Measurements from ENCODE around the gene NKAPL. TPM values are rescaled to one million over a fixed set of nuclear protein-coding genes. Genes with fewer than 3 reads are reported as not detected.

The NKAPL gene
- total RNA-seq, 1 experiment from 2014 or later, result not detected

GRCh38 chr6:28239636-28240035 lies 19.5 kb upstream of the NKAPL start:
- CTCF ChIA-PET, result no interaction called here
- no peak overlapping the region for H3K4me3 ChIP-seq (ENCODE audit: low read length)
- H3K4me2 ChIP-seq (ENCODE audit: low read length), result no peak overlapping the region
- H3K79me2 ChIP-seq (ENCODE audit: low read length), result no peaks in the 10 kb centered on the region
- H2AFZ ChIP-seq (ENCODE audit: low read length), result no peak overlapping the region
- H3K4me1 ChIP-seq (ENCODE audit: insufficient read depth, low read length), result no peaks in the 10 kb centered on the region
- no peaks in the 10 kb centered on the region for H3F3A ChIP-seq (ENCODE audit: low read length, unreplicated experiment)
- ATAC-seq (no peak), DNase-seq (no peak)
- TF ChIP-seq EZH2phosphoT487 (IDR thresholded peaks at IDR 0.05; ENCODE audit: borderline replicate concordance, low read length), result no peak
- TF ChIP-seq EZH2 (IDR thresholded peaks at IDR 0.05; ENCODE audit: low read length, unreplicated experiment), result no peak
- intact Hi-C loops (cut with micrococcal nuclease), result no loop called here
- no peaks in the 10 kb centered on the region for H3K27me3 ChIP-seq (ENCODE audit: low read length)
- H3K27ac ChIP-seq (ENCODE audit: low read length), result no peak overlapping the region
- no TSS peak for BruUV-seq (replicated peaks)
- H4K20me1 ChIP-seq (ENCODE audit: low read length), result no peaks in the 10 kb centered on the region
- no peak overlapping the region for H3K9ac ChIP-seq (ENCODE audit: low read length)
- no peaks in the 10 kb centered on the region for H3K9me3 ChIP-seq (ENCODE audit: low read length)
- peaks cover 8% of the 10 kb centered on the region; the same call in 1 of the 2 replicates for H3K36me3 ChIP-seq (ENCODE audit: low read depth, low read length)
- H3K9me2 ChIP-seq (replicated peaks; ENCODE audit: low read length), result no peaks in the 10 kb centered on the region
- POLR2A ChIA-PET (ENCODE audit: unreplicated experiment), result no interaction called here

GRCh38 chr6:28240471-28240870 lies 18.6 kb upstream of the NKAPL start:
- H3K9ac ChIP-seq (ENCODE audit: low read length), result no peak overlapping the region
- no peak overlapping the region for H3K4me2 ChIP-seq (ENCODE audit: low read length)
- no TSS peak for BruUV-seq (replicated peaks)
- DNase-seq (no peak), ATAC-seq (no peak)
- no peaks in the 10 kb centered on the region for H3K4me1 ChIP-seq (ENCODE audit: insufficient read depth, low read length)
- CTCF ChIA-PET, result no interaction called here
- no peaks in the 10 kb centered on the region for H3K9me3 ChIP-seq (ENCODE audit: low read length)
- H3K27me3 ChIP-seq (ENCODE audit: low read length), result no peaks in the 10 kb centered on the region
- no peaks in the 10 kb centered on the region for H4K20me1 ChIP-seq (ENCODE audit: low read length)
- H3K9me2 ChIP-seq (replicated peaks; ENCODE audit: low read length), result no peaks in the 10 kb centered on the region
- POLR2A ChIA-PET (ENCODE audit: unreplicated experiment), result no interaction called here
- no peak overlapping the region for H2AFZ ChIP-seq (ENCODE audit: low read length)
- no peaks in the 10 kb centered on the region for H3F3A ChIP-seq (ENCODE audit: low read length, unreplicated experiment)
- no peak for TF ChIP-seq EZH2phosphoT487 (IDR thresholded peaks at IDR 0.05; ENCODE audit: borderline replicate concordance, low read length)
- no peak for TF ChIP-seq EZH2 (IDR thresholded peaks at IDR 0.05; ENCODE audit: low read length, unreplicated experiment)
- TF ChIP-seq CTCF (conservative IDR thresholded peaks at IDR 0.05; ENCODE audit: low read depth, low read length), result no peak
- 0 out of 2 replicates have a peak, but pooled peaks cover 8% of the 10 kb centered on the region for H3K36me3 ChIP-seq (ENCODE audit: low read depth, low read length)
- no peak overlapping the region for H3K27ac ChIP-seq (ENCODE audit: low read length)
- intact Hi-C loops (cut with micrococcal nuclease), result no loop called here
- H3K79me2 ChIP-seq (ENCODE audit: low read length), result no peaks in the 10 kb centered on the region
- no peak overlapping the region for H3K4me3 ChIP-seq (ENCODE audit: low read length)

- no peak for ATAC-seq
- TF ChIP-seq CTCF (conservative IDR thresholded peaks at IDR 0.05; ENCODE audit: low read depth, low read length), result no peak
- no peak for TF ChIP-seq EZH2phosphoT487 (IDR thresholded peaks at IDR 0.05; ENCODE audit: borderline replicate concordance, low read length)
- TF ChIP-seq EZH2 (IDR thresholded peaks at IDR 0.05; ENCODE audit: low read length, unreplicated experiment), result no peak
- Histone ChIP-seq H3K79me2 (ENCODE audit: low read length) (no peaks in the 10 kb centered on the region), H3K36me3 (ENCODE audit: low read depth, low read length) (0 out of 2 replicates have a peak, but pooled peaks cover 12% of the 10 kb centered on the region), H3K27me3 (ENCODE audit: low read length) (no peaks in the 10 kb centered on the region), H3K9me2 (replicated peaks; ENCODE audit: low read length) (no peaks in the 10 kb centered on the region), H3F3A (ENCODE audit: low read length, unreplicated experiment) (no peaks in the 10 kb centered on the region), H3K9me3 (ENCODE audit: low read length) (no peaks in the 10 kb centered on the region), H3K27ac (ENCODE audit: low read length) (no peak overlapping the region), H3K4me1 (ENCODE audit: insufficient read depth, low read length) (no peaks in the 10 kb centered on the region), H3K4me2 (ENCODE audit: low read length) (no peak overlapping the region), H2AFZ (ENCODE audit: low read length) (no peak overlapping the region), H3K4me3 (ENCODE audit: low read length) (no peak overlapping the region), H3K9ac (ENCODE audit: low read length) (no peak overlapping the region), H4K20me1 (ENCODE audit: low read length) (no peaks in the 10 kb centered on the region)
- intact Hi-C loops (cut with micrococcal nuclease), result no loop called here
- DNase-seq, result no peak
- BruUV-seq (replicated peaks), result no TSS peak
- CTCF ChIA-PET, result no interaction called here
- POLR2A ChIA-PET (ENCODE audit: unreplicated experiment), result no interaction called here
Observed at GRCh38 chr6:28243946-28244345, 15.2 kb upstream of the NKAPL start.

Measured in PC-3 (cell line).